Coronary artery (tissue), 2 donors: Measurements from ENCODE around the gene VPS13A.

Source experiments
- DNase-seq: peaks from one replicate; pipeline ENCODE4 v3.0.0-alpha.2; 2017; ENCODE audit warnings: low spot score
- H3K27ac ChIP-seq, 2 donors: fragments of 200-600 bp; sonication (generic); one replicate each; pipeline ENCODE4 v1.5.1; 2016 to 2019
- H3K4me3 ChIP-seq: fragments of 200-600 bp; sonication (generic); 2 replicates; pipeline ENCODE4 v1.5.1; 2016; ENCODE audit warnings: mild to moderate bottlenecking, moderate library complexity
- CTCF ChIP-seq: fragments of 200-600 bp; sonication (generic); IDR thresholded peaks from one replicate; pipeline ENCODE4 v1.5.1; 2019; ENCODE audit warnings: antibody characterized with exemption

VPS13A gene

DNA sequence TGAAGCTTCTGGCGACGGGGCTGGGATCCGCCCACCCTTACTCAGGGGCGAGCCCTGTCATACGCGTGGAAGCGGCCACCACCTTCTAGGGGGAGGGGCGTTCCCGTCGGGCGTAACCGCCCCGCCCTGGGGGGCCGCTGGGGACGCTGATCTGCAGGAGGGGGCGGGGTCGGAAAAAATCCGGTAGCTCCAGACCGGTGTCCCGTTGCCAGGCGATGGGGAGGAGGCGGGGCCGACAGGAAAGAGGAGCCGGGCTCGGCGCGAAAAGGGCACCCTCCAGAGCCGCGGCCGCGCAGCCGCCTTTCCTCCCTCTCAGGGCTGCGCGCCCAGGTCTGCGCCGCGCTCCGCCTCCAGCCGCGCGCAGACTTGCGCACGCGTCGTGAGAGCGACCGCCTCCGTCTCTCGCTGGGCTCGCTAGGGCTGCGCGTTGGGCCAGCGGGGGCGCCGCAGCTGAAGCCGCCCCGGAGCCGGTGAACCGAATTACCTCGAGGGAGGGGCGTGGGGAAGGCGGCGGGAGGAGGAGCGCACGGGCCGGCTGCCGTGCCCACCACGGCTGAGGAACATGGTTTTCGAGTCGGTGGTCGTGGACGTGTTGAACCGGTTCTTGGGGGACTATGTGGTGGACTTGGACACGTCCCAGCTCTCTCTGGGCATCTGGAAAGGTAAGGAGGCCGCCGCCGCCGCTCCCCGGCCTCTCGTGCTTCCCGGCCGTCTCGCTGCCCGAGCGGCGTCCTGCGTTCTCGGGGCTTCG lies at the start of gene VPS13A:
Gene VPS13A, plus strand, starts transcription at position 392 of the 751 bp plus-strand sequence. Its CDS starts 171 bp downstream, at position 563.
- peak within 1 kb of the TSS; percentile 98 for H3K4me3 ChIP-seq
- TF ChIP-seq CTCF, result no peak

DNA sequence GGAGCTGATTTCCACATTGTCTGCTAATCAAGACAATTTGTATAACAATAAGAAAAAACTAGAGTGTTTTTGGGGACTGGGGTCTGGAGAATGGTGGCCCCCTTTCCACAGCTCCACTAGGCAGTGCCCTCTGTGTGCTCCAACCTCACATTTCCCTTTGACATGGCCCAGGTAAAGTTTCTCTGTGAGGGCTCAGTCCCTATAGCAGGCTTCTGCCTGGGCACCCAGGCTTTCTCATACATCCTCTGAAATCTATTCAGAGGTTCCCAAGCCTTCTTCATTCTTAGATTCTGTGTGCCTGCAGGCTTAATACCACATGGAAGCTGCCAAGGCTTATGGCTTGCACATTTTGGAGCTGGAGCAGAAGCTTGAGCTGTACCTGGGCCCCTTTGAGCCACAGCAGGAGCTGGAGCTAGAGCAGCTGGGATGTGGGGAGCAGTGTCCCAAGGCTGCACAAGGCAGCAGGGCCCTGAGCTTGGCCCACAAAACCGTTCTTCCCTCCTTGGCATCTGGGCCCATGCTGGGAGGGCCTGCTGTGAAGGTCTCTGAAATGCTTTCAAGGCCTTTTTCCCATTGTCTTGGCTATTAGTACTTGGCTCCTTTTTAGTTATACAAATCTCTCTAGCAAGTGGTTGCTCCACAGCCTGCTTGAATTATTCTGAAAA lies 49.1 kb upstream of the VPS13A start:
- Histone ChIP-seq H3K4me3 (no peak overlapping the region), H3K27ac (no peak overlapping the region)
- no peak for DNase-seq
- TF ChIP-seq CTCF, result no peak

More for the DNA sequence above, at the start of gene VPS13A:
- DNase-seq, result peak; percentile 97
- peak within 1 kb of the TSS; percentile 73 to 97 for H3K27ac ChIP-seq

GRCh38 chr9:77131399-77131798 lies 45.9 kb upstream of the VPS13A start:
- no peak for TF ChIP-seq CTCF
- H3K4me3 ChIP-seq, result no peak overlapping the region
- DNase-seq, result no peak
- H3K27ac ChIP-seq, result no peak overlapping the region

DNA sequence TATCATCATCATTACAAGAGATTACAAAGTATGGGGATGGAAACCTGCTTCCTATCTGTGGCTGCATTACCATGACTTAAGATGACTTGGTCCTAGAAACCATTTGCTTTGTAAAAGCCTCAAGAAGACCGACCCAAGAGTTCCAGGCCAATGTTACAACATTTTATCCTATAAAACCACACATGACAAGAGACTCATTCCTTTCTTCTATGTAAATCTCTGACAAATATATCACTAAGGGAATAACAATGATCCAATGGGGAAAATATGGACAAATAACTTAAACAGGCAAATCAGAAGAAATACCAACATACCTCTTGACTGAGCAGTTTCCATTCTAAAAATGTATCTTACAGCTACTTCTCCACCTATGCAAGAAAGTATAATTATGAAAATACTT lies 44.3 kb upstream of the VPS13A start:
- no peak overlapping the region for H3K27ac ChIP-seq
- no peak for DNase-seq
- no peak for TF ChIP-seq CTCF
- H3K4me3 ChIP-seq, result no peak overlapping the region

DNA sequence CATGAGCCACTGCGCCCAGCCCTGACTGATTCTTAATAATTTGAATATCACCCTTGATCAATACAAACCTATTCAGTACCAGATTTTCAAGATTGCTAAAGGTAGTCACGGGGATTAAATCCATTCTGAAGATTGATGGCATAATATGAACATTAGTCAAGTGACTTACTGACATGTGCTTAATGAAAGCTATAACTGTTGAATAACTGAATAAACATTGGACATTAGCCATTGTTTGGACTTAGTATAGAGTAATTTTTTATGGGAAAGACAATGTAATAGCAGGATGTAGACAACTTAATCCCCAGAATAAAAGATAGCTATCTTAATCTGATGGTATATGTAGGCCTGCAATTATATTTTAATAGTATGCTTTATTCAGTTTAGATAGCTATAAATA lies 35.0 kb upstream of the VPS13A start:
- no peak overlapping the region for H3K27ac ChIP-seq
- TF ChIP-seq CTCF, result no peak
- H3K4me3 ChIP-seq, result no peak overlapping the region
- DNase-seq, result no peak

DNA sequence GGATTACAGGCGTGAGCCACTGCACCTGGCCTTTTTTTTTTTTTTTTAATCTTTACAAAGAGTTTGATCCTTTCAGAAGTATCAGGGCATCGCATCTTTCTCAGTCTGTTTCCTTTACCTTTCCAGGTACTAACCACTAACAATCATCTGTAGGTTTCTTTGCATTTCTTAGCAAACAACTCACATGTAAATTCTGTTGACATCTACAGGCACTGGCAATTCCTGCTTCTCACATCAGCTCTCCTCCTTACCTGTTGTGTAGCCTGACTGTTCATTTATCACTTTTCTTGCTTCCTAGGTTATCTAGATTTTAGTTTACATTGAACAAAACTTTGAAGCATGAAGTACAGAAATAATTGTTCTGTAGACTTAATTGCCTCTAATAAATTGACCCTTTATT lies 27.5 kb upstream of the VPS13A start:
- no peak for DNase-seq
- TF ChIP-seq CTCF, result no peak
- Histone ChIP-seq H3K4me3 (no peak overlapping the region), H3K27ac (no peak overlapping the region)

DNA sequence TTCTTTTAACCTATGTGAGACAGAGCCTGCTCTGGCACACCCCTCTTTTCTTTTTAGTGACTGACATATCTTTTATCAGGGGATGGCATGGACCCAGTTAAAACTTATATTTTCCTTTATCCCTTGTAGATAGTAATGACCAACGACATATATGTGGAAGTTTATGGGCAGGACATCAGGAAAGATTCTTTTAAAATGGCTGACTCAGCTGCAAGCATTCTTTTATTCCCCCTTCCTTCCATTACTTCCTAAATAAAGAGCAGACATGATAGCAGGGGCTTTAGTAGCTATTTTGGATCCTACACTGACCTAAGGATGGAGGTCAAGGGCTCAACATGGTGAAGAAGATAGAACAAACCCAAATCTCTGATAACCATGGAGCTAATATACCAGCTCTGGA lies 25.0 kb upstream of the VPS13A start:
- Histone ChIP-seq H3K4me3 (no peak overlapping the region), H3K27ac (no peak overlapping the region)
- DNase-seq, result no peak
- TF ChIP-seq CTCF, result no peak
